HG03520 (cell line): Measurements from ENCODE around the gene TSG101.

Experiments used
- ATAC-seq: cut with Tn5 transposase; IDR thresholded peaks from one replicate; pipeline ENCODE4 v1.9.1; 2021; ENCODE audit warnings: mild to moderate bottlenecking, moderate library complexity; ENCODE audit not compliant: unreplicated experiment

The TSG101 gene, protein sequence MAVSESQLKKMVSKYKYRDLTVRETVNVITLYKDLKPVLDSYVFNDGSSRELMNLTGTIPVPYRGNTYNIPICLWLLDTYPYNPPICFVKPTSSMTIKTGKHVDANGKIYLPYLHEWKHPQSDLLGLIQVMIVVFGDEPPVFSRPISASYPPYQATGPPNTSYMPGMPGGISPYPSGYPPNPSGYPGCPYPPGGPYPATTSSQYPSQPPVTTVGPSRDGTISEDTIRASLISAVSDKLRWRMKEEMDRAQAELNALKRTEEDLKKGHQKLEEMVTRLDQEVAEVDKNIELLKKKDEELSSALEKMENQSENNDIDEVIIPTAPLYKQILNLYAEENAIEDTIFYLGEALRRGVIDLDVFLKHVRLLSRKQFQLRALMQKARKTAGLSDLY

DNA sequence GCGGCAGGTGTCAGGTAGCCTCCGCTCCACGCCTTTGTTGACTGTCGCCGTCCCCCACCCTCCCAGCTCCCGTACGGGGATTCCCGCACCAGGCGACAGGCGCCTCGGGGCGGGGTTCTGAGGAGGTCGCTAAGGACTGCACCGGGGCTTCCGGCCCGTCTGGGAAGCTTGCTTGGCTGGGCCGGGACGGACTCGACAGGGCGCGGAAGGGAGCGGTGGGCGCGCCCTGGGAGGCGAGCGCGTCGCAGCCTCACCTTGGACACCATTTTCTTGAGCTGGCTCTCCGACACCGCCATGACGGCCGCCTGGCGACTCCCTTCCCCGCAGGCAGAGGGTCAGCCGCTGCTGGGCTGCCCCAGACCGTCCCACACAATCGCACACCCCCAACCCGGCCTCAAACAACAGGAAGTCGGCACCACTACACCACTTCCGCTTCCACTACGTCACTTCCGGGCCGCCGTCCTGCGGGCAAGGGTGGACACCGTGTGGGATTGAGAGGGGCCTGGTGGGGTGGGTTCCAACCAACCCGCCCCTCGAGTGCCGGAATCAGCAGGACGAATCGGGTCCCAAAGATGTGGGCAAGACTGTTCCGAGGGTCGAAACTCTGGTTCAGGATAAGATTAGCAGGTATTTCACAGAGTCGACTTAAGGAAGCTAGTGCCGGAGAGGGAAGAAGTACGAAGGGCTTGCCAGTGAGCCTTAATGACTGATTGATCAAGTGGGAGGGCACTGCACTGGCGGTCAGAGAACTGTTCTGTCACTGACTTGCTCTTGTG is at the start of gene TSG101:
TSG101 (minus strand) TSS at position 422 of the 776 bp plus-strand sequence; CDS start at position 296, 126 bp downstream.
- ATAC-seq = peak; percentile 94

DNA sequence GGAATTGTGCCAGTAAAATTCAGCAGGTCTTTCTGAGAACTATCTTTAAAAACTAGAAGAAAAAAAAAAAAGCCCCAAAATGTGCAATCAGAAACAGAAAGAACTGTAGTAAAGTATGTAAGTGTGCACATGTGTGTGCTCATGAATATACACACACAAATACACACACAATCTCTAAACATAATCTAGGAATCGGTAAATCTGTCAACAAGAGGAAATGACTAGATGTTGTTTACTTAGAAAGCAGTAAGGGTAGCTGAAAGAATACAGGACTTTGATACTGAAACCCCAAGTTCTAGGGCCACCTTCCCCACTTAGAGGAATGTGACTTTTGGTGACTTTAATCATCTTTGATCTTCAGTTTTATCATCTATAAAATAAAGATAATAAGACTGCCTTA is 48.6 kb upstream of the TSG101 start:
- ATAC-seq = no peak

DNA sequence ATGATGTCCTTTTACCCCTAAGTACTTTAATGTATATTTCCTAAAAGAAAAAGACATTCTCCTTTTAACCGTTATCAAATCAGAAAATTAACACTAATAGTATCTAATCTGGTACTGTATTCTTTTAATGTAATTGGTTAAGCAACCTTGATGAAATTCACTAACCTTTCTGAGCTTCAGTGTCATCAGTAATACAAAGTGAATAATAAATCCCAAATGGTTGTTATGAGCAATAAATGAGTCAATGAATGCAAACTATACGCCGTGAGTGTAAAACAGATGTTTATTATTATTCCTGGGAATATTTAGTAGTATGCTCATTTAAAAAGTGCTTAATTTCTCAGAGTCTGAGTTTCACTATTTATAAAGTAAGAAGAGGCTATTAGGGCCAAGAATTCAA is 40.3 kb upstream of the TSG101 start:
- no peak for ATAC-seq

DNA sequence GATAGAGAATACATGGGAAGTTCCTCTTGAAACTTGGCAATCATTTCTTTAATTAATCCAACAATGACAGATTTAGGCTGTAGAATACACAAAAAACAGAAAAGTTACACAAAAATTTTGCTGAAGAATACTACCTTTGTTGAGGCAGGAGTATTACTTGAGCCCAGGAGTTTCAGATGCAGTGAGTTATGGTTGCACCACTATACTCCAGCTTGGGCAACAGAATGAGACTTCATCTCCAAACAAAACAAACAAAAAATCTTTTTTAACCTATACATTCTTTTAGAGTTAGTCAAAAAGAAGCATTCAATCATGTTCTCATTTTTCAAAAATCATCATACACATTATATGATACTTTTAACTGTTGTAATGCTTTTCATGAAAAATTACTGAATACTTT is 39.7 kb upstream of the TSG101 start:
- no peak for ATAC-seq

DNA sequence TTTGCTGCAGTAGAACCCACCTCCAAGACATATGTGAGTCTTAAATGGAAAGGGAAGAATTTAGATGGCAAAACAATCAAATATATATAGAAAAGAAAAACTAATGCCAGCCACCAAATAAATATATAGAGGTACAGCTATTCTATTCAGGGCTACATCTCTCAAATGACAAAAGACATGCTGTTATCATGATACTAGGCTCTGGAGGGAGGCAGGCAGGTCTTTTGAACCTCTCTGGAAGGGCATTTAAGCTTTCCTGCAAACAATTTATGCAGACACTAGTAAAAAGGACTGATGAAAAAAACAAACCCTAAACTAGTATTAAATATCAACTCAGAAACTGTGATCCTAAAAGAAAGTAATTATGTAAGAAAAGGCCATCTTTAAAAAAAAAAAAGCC is 37.4 kb upstream of the TSG101 start:
- ATAC-seq = no peak

DNA sequence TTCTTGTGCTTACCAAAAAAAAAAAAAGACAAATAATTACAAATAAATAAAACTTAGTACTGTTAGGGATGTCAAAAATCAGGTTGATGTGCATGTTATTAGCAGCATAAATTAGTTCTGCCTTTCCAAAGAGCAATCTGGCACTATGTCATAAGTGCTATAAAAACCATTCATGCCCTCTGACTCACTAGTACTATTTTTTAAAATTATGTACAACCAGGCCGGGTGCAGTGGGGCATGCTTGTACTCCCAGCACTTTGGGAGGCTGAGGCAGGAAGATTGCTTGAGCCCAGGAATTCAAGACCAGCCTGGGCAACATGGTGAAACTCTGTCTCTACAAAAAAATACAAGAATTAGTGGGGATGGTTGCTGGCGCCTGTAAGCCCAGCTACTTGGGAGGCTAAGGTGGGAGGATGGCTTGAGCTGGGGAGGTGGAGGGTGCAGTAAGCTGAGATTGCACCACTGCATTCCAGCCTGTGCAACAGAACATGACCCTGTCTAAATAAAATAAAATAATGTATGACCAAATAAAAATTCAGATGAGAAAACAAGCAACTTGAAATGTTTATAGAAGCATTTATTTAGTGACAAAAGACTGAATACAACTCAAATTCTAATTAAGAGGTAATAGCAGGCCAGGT is 36.5 kb upstream of the TSG101 start:
- no peak for ATAC-seq

DNA sequence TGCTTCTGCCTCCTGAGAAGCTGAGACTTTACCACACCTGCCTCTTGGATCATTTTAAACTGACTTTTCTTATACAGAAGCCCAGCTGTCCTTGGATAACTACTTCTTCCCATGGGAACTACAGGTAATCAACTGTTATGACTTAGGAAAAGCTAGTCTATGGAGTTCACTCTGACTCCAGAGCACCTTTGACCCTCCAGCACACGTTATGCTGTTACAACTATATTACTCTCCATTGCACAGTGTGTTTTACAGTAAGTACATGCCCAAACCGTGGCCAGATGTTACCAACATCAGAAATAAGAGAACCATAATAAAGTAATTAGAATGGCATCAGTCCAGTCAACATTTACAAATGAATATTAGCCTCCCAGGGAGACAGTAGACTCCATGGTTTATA is 21.3 kb upstream of the TSG101 start:
- ATAC-seq = no peak

DNA sequence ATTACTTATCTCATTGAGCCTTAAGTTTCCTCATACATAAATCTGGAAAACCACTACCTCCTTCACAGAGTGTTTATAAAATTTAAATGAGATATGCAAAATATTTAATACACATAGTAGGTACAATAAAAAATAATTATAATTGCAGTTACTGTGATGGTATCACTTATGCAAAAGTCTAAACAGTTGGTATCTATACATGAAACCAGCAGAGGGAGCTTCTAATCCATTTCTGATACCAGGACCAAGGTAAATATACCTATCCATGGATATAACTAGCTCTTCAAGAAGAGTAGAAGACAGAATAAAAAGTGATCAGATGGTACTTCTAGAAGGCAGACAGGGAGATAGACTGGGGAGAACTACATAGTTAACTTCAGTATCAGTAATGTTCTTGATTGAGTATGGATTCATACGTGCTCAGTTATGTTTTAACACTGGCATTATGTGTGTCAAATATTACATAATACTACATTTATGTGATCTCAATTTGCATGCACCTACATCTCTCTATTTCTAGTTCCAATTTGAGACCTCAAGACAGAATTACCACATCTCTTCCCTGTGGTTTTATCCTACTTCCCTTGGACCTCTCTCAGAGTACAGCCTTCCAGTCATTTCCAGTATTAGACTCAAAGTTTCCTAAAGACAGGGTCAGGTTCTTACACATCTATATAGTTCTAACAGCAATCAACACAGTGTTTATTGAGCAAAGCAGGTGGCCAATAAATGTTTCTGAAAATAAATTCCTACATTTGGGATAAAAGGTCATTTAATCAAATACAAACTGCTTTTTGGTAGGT is 13.7 kb upstream of the TSG101 start:
- no peak for ATAC-seq

DNA sequence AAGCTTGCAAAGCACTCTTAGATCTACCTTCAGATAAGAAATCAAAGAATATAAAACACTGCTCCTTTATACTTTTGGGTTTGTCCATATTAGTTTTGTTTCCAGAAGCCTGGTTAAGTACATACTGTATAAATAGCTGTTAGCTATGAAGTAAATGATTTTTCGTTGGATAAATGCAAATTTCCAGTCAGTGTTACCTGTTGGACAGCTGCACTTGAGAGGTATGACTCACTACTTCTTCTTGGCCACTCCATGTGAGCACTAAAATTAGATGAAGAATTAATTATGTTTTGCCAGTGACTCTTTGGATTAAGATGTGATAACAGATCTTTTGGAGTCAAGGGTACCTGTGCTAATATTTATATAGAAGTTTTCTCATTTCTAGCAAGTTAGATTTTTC is 9.5 kb upstream of the TSG101 start:
- ATAC-seq = no peak

DNA sequence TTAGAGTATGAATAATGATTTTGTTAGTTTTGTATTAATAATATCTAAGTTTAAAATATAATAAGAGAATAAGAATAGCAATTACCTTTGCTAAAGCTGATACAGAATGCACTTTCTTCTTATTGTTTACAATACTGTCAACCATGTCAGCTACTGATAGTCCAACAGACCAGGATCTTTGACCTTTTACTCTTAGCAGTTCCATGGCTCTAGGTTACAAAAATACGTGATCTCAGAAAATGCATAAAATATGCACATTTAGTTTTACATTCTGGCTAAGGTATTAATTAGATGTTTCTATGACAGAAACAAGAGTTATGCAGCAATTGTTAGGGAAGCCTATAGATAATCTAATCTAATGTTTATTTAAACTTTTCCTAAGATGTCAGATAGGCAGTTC is 7.5 kb upstream of the TSG101 start:
- ATAC-seq = no peak

DNA sequence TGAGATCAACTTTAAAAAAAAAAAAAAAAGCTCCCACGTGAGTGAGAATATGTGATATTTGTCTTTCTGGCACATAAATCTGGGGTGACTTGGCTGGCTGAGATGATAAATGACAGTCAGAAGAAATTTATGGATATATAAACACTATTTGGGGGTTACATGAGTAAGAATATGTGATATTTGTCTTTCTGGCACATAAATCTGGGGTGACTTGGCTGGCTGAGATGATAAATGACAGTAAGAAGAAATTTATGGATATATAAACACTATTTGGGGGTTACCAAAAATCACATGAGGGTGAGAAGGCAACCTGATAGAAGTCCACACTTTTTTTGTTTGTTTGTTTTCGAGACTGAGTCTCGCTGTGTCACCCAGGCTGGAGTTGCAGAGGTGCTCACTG is 6.6 kb upstream of the TSG101 start:
- no peak for ATAC-seq

DNA sequence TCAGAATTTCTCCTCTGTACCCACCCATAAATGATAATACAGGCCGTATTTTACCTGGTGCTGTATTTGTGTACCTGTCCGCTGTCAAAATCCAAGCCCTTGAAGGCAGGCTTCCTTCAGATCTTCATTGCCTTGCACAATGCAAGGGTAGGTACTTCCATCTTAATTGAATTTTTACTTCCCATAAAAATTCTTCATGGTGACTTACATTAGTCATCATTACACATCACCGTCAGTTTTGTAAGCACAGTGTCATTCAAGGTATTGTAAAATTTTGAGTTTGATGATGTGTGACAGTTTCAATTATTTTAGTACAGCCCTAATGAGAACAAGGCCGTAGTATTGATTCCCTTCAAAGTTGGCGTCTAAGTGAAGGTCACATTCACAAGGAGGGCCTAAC is 770 bp upstream of the TSG101 start:
- no peak for ATAC-seq

DNA sequence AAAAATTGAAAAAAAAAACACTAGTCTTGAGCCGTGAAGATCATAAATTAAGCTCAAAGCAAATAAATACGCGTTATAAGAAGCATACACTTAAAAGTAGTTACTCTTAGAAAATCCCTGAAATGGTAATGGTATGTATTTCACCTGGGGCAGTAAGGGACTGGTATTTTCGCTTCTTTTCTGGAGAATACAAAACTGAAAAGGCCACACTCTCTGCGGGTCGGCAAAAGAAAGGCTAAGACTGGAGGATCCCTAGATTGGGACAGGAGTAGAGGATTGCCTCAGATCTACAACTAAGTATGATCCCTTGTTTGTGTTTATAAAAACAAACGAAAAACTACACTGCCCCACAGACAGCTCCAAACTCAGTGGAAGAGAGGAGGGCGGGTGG is 617 bp downstream of the TSG101 start:
- no peak for ATAC-seq

DNA sequence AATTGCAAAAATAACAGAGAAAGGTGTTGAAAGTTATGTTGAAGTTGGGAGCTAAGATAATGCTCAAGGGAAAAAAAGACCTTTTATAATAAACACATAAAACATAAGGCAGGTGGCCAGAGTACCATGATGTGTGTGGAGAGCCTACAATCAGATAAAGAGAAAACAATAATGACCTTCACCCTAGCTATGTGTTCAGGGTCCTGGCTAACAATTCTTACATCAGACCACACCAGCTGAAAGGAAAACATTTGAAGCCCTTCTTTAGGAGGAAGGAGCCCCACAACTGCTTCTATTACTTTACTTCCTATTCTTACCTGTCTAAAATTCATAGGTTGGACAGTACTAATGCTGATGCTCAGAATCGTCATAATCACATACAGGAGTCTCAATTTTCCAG is 2.5 kb downstream of the TSG101 start:
- ATAC-seq = no peak

DNA sequence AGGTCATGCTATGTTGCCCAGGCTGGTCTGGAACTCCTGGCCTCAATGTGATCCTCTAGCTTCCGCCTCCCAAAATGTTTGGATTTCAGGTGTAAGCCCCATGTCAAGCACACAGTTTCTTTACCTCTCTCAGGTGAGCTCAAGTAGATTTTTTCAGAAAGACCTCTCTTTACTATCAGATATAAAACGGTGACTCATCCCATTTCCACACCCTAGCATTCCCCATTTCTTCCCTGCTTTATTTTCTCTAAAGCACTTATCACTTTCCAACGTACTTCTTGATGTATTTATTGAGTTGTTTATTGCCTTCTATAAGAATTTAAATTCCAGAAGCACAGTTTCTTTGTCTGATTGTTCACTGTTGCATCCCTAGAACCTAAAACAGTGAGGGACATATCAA is 3.7 kb downstream of the TSG101 start:
- ATAC-seq = no peak

DNA sequence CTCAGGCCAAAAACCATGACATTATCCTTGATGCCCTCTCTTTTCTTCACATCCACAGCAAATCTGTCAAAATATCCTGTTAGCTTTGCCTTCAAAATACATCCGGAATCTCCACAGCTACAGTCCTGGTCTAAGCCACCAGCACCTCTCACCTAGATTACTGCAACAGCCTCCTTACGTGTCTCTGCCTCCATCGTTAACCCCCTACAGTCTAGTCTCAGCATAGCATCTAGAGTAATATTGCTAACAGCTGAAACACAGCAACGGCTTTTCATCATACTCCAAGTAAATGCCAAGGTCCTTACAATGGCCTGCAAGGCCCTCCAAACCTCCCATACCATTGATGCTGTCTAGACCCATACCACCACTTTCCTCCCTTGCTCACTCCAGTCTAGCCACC is 4.4 kb downstream of the TSG101 start:
- no peak for ATAC-seq

DNA sequence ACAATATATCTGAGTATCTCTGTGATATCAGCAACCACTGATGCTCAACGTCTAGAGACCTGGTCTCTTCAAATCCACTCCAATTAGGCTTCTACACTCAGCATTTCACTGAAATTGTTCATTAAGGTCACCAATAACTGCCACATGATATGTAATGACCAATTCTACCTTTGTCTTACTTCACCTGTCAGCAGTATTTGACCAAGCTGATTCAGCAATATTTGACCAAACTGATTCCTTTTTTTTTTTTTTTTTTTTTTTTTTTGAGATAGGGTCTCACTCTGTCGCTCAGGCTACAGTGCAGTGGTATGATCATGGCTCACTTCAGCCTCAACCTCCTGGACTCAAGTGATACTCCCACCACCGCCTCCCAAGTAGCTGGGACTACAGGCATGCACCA is 5.6 kb downstream of the TSG101 start:
- ATAC-seq = no peak

DNA sequence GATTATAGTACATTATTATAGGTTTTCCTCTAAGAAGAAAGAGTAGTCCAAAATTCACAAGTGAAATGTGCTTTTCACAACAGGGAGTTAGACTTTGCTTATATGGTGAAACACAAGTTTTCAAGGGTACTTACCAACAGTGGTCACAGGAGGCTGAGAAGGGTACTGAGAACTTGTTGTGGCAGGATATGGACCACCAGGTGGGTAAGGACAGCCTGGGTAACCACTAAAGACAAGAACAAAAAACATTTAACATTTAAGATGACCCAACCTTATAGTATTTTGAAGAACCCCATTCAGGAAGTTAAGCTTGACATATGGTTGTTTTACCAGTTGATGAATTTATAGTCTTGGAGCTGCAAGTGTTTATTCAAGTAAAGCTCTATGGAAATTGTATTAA is 24.4 kb downstream of the TSG101 start:
- no peak for ATAC-seq

DNA sequence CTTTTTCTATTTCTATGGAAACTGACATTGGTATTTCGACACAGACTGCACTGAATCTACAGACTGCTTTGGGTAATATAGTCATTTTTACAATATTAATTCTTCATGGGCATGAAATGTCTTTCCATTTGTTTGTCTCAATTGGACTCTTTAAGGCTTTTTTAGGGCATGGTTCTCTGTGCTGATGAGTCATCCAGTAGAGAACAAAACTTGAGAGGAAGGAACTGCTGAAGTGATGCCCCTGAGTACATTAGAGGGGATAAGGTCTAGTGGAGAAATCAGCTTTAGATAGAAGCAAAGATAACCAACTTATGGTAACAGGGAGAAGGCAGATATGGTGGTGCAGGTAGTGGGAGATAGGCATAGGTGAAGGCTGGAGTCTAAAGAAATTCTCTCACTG is 25.1 kb downstream of the TSG101 start:
- ATAC-seq = no peak

DNA sequence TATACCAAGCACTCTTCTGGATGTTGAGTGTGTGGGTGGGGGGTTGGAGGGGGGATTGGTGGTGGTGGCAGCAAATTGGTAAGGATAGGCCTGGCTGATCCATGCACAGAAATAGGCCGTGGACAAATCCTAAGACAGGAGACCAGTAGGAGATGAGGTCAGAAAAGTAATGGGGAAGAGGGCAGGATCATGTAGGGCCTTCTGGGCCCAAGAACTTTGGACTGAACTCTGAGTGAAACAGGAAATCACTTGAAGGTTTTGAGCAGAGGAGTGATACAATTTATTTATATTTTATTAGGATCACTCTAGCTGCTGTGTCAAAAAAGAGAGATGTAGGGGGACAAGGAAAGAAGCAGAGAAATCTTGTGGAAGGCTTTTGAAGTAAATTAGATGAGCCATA is 28.7 kb downstream of the TSG101 start:
- no peak for ATAC-seq

DNA sequence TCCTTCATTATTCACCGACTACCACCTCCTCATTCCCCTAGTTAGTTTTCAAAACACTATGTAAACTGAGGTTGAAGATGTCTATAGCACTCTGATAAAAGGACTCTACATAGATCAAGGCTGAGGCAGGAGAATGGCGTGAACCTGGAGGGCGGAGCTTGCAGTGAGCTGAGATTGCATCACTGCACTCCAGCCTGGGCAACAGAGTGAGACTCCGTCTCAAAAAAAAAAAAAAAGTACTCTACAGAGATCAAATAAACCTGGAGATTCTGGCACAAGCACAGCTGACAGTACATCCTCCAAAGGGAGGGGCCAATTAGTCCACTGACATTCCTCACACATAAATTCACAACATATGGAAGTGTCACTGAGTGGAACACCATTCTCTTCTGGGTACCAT is 31.0 kb downstream of the TSG101 start:
- no peak for ATAC-seq
